HCT116 (cell line): ENCODE data around the gene CPTP. TPM values are rescaled to one million over a fixed set of nuclear protein-coding genes. Genes with fewer than 3 reads are reported as not detected.
"Not testable (repeated sequence)": the region's sequence is repeated elsewhere in the genome, so short reads cannot be mapped to it uniquely, and the experiment has no call there.

ENCODE experiments used
- ATAC-seq: fragments of 200-7000 bp; cut with Tn5 transposase; 2 replicates; pipeline ENCODE4 v1.9.1; 2020; ENCODE audit warnings: mild to moderate bottlenecking, moderate library complexity
- BruUV-seq: library from RNA; stranded (reverse); fragments of 400-500 nt; replicated peaks from 2 replicates; lab custom pipeline; 2021; lab: Mats Ljungman, UMichigan
- CTCF ChIA-PET: fragments of 300-600 bp; sonication (Branson Sonifier 250); formaldehyde crosslinking; loops from one replicate; lab custom pipeline; 2021; ENCODE audit warnings: antibody characterized with exemption; lab: Charles Lee
- POLR2A ChIA-PET: fragments of 300-600, 350-600 bp; sonication (Branson Sonifier 250); formaldehyde crosslinking; loops from one replicate; lab custom pipeline; 2021; ENCODE audit warnings: antibody characterized with exemption; lab: Charles Lee
- RAD21 ChIA-PET, 2 experiments: fragments of 300-600 bp; sonication (Branson Sonifier 250); formaldehyde crosslinking; loops; one replicate each; lab custom pipeline; 2023; ENCODE audit warnings: low total read pairs in 2 of 2; ENCODE audit not compliant: uncharacterized antibody in 2 of 2, unreplicated experiment in 2 of 2, low non-redundant PET in 1 of 2; lab: Charles Lee
- DNase-seq: peaks from one replicate; pipeline ENCODE4 v3.0.0-alpha.2; 2010; ENCODE audit warnings: low read depth, low spot score
- H2AFZ ChIP-seq: fragments of 200-600 bp; shearing (Covaris generic), sonication (generic); 2 replicates; pipeline ENCODE4 v1.6.1; 2017; ENCODE audit warnings: low read depth, mixed run types, mixed read lengths, antibody characterized with exemption, low read length; ENCODE audit not compliant: poor library complexity, severe bottlenecking
- H3K27ac ChIP-seq: 2 replicates; pipeline ENCODE4 v1.5.1; 2012; ENCODE audit warnings: low read depth, low read length
- H3K27me3 ChIP-seq: fragments of 200-600 bp; sonication (generic); 2 replicates; pipeline ENCODE4 v1.6.1; 2016; ENCODE audit warnings: mixed run types, low read length, mixed read lengths; ENCODE audit not compliant: insufficient read depth
- H3K36me3 ChIP-seq, 2 experiments: fragments of 200-500 bp in 1 of 2; fragments of 200-600 bp in 1 of 2; sonication (Bioruptor generic) in 1 of 2; sonication (generic) in 1 of 2; 2 replicates each; pipeline versions ENCODE4 v1.5.1 to v1.6.1; 2014 to 2016; ENCODE audit warnings: low read length in 2 of 2, inconsistent platforms in 1 of 2, mixed read lengths in 1 of 2, mixed run types in 1 of 2; ENCODE audit not compliant: insufficient read depth in 2 of 2, control insufficient read depth in 1 of 2
- H3K4me1 ChIP-seq, 2 experiments: fragments of 200-600 bp in 1 of 2; sonication (generic) in 1 of 2; 2 replicates each; pipeline versions ENCODE4 v1.5.1 to v1.6.1; 2012 to 2017; ENCODE audit warnings: low read length in 2 of 2, inconsistent platforms in 1 of 2, mild to moderate bottlenecking in 1 of 2, mixed read lengths in 1 of 2, mixed run types in 1 of 2, moderate library complexity in 1 of 2; ENCODE audit not compliant: insufficient read depth in 2 of 2, control insufficient read depth in 1 of 2
- H3K4me2 ChIP-seq: fragments of 200-600 bp; sonication (generic); 2 replicates; pipeline ENCODE4 v1.6.1; 2017; ENCODE audit warnings: mixed run types, low read length, mixed read lengths
- H3K4me3 ChIP-seq, 2 experiments: fragments of 200-600 bp in 1 of 2; sonication (generic) in 1 of 2; replicated peaks in 1 of 2; 2 replicates each; pipeline ENCODE4 v1.5.1; 2011 to 2016; ENCODE audit warnings: low read length in 2 of 2, control low read depth in 1 of 2, low read depth in 1 of 2, mild to moderate bottlenecking in 1 of 2, mixed read lengths in 1 of 2, mixed run types in 1 of 2
- H3K79me2 ChIP-seq: fragments of 200-600 bp; sonication (generic); 2 replicates; pipeline ENCODE4 v1.6.1; 2017; ENCODE audit warnings: mild to moderate bottlenecking, mixed run types, low read length, moderate library complexity, mixed read lengths; ENCODE audit not compliant: insufficient read depth
- H3K9ac ChIP-seq: fragments of 200-600 bp; sonication (generic); 2 replicates; pipeline ENCODE4 v1.6.1; 2016; ENCODE audit warnings: low read length, mixed read lengths
- H3K9me2 ChIP-seq: fragments of 200-600 bp; sonication (generic), shearing (Covaris generic); 2 replicates; pipeline ENCODE4 v1.6.1; 2017; ENCODE audit warnings: mixed run types, mild to moderate bottlenecking, moderate library complexity; ENCODE audit not compliant: insufficient read depth
- H3K9me3 ChIP-seq, 2 experiments: fragments of 200-500 bp in 1 of 2; fragments of 200-600 bp in 1 of 2; sonication (Bioruptor generic) in 1 of 2; sonication (generic) in 1 of 2; 2 replicates each; pipeline ENCODE4 v1.6.1; 2014 to 2017; ENCODE audit warnings: low read length in 2 of 2, mixed read lengths in 2 of 2, inconsistent platforms in 1 of 2, low read depth in 1 of 2, mild to moderate bottlenecking in 1 of 2, mixed run types in 1 of 2, moderate library complexity in 1 of 2; ENCODE audit not compliant: control insufficient read depth in 1 of 2, insufficient read depth in 1 of 2
- H4K20me1 ChIP-seq: fragments of 200-600 bp; sonication (generic), shearing (Covaris generic); 2 replicates; pipeline ENCODE4 v1.6.1; 2017; ENCODE audit warnings: mixed run types, mild to moderate bottlenecking, moderate library complexity; ENCODE audit not compliant: insufficient read depth
- ATF3 ChIP-seq: IDR thresholded peaks from 2 replicates; pipeline ENCODE4 v1.6.1; 2012
- CBX3 ChIP-seq: IDR thresholded peaks from 2 replicates; pipeline ENCODE4 v1.6.1; 2012; ENCODE audit warnings: low read depth
- CEBPB ChIP-seq: IDR thresholded peaks from 2 replicates; pipeline ENCODE4 v1.6.1; 2012; ENCODE audit warnings: low read depth
- EZH2phosphoT487 ChIP-seq: fragments of 200-600 bp; IDR thresholded peaks from 2 replicates; pipeline ENCODE4 v1.6.1; 2018; ENCODE audit warnings: antibody characterized with exemption, borderline replicate concordance
- FOSL1 ChIP-seq: IDR thresholded peaks from 2 replicates; pipeline ENCODE4 v1.6.1; 2012; ENCODE audit warnings: low read depth
- POLR2AphosphoS5 ChIP-seq: IDR thresholded peaks from 2 replicates; pipeline ENCODE4 v1.6.1; 2011; ENCODE audit warnings: mild to moderate bottlenecking, low read depth, low read length, moderate library complexity
- RAD21 ChIP-seq: IDR thresholded peaks from 2 replicates; pipeline ENCODE4 v1.6.1; 2012; ENCODE audit warnings: low read depth, mild to moderate bottlenecking
- SRF ChIP-seq: IDR thresholded peaks from 2 replicates; pipeline ENCODE4 v1.6.1; 2012; ENCODE audit warnings: low read depth
- YY1 ChIP-seq: IDR thresholded peaks from 2 replicates; pipeline ENCODE4 v1.6.1; 2011; ENCODE audit warnings: low read length, low read depth, moderate library complexity, mild to moderate bottlenecking; ENCODE audit not compliant: insufficient replicate concordance; ENCODE audit errors: extremely low read depth
- ZFX ChIP-seq: fragments of 450-650 bp; IDR thresholded peaks from 2 replicates; pipeline ENCODE4 v1.6.1; 2017
- ZNF274 ChIP-seq: fragments of 200-500 bp; sonication (Bioruptor generic); IDR thresholded peaks from 2 replicates; pipeline ENCODE4 v1.6.1; 2014; ENCODE audit warnings: mild to moderate bottlenecking, low read depth, low read length, inconsistent platforms
- intact Hi-C: fragments of 100-400 bp; cut with micrococcal nuclease; formaldehyde crosslinking; loops from 2 replicates; pipeline ENCODE4 v1.10.0; 2022
- total RNA-seq: library from RNA; stranded (reverse); gene quantifications from one replicate; pipeline ENCODE4 v1.2.1, GENCODE V29; 2021; ENCODE audit not compliant: unreplicated experiment
- TF ChIP-seq, protein P1 (sequence below): IDR thresholded peaks from 2 replicates; pipeline ENCODE4 v1.6.1; 2012

The CPTP gene
- total RNA-seq, 1 experiment from 2014 or later: 16.3 TPM

DNA sequence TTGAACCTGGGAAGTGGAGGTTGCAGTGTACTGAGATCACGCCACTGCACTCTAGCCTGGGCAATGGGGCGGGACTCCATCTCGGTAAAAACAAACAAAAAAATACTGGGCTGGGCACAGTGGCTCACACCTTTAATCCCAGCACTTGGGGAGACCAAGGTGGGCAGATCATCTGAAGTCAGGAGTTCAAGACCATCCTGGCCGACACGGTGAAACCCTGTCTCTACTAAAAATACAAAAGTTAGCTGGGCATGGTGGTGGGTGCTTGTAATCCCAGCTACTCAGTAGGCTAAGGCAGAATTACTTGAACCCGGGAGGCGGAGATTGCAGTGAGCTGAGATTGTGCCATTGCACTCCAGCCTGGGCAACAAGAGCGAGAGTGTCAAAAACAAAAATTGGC is 8.4 kb upstream of the CPTP start:
- DNase-seq, CTCF ChIA-PET, H3K9me2 ChIP-seq, RAD21 ChIA-PET, H3K4me2 ChIP-seq, intact Hi-C loops, H3K27me3 ChIP-seq, H3K9ac ChIP-seq, H4K20me1 ChIP-seq, H2AFZ ChIP-seq, BruUV-seq, ATAC-seq, H3K9me3 ChIP-seq, H3K4me3 ChIP-seq: not testable (repeated sequence)
- POLR2A ChIA-PET: interaction anchor here (1.1 kb wide), 1 partner anchor 43 kb away, joined by 5 read pairs; the partner anchor contains the start of gene UBE2J2
- peaks cover 18 to 43% of the 10 kb centered on the region in 2 experiments for H3K4me1 ChIP-seq
- peaks cover 22 to 44% of the 10 kb centered on the region in 2 experiments; a peak in 3 of 4 replicates for H3K36me3 ChIP-seq
- peaks cover 90% of the 10 kb centered on the region for H3K79me2 ChIP-seq
- H3K27ac ChIP-seq: 0 out of 2 replicates have a peak overlapping the region, but pooled peaks have one; percentile 26

GRCh38 chr1:1317420-1317819 is 7.2 kb upstream of the CPTP start:
- no peak for DNase-seq
- Histone ChIP-seq H3K79me2 (peaks cover 94% of the 10 kb centered on the region), H3K4me1 (peaks cover 18 to 43% of the 10 kb centered on the region in 2 experiments), H3K4me3 (no peak overlapping the region), H3K9ac (no peak overlapping the region), H3K27ac (peak overlapping the region; percentile 52), H3K9me2 (no peaks in the 10 kb centered on the region), H3K4me2 (no peak overlapping the region), H2AFZ (no peak overlapping the region), H3K36me3 (peaks cover 17 to 38% of the 10 kb centered on the region in 2 experiments; a peak in 3 of 4 replicates), H4K20me1 (peaks cover 10% of the 10 kb centered on the region; the same call in 1 of the 2 replicates), H3K27me3 (no peaks in the 10 kb centered on the region), H3K9me3 (no peaks in the 10 kb centered on the region)
- intact Hi-C loops: no loop called here
- CTCF ChIA-PET: no interaction called here
- TF ChIP-seq RAD21 (no peak), CEBPB (no peak), CBX3 (no peak), ZNF274 (no peak), EZH2phosphoT487 (no peak), YY1 (no peak), POLR2AphosphoS5 (no peak), ZFX (no peak), SRF (no peak), FOSL1 (no peak), ATF3 (no peak)
- TF ChIP-seq, protein P1, sequence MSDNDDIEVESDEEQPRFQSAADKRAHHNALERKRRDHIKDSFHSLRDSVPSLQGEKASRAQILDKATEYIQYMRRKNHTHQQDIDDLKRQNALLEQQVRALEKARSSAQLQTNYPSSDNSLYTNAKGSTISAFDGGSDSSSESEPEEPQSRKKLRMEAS: no peak
- RAD21 ChIA-PET: no interaction called here
- POLR2A ChIA-PET: interaction anchor here (1.3 kb wide), 1 partner anchor 21 kb away, joined by 3 read pairs; no protein-coding TSS in a partner anchor
- ATAC-seq: no peak
- TSS peak; percentile 40 for BruUV-seq
